IMR-90 (cell line): ENCODE results near the gene CCNE1. TPM values are rescaled to one million over a fixed set of nuclear protein-coding genes. Genes with fewer than 3 reads are reported as not detected.

Experiments
- ATAC-seq: fragments of 200-7000 bp; cut with Tn5 transposase; 2 replicates; pipeline ENCODE4 v1.9.1; 2020; ENCODE audit warnings: low read depth, mild to moderate bottlenecking, moderate library complexity
- BruUV-seq: library from RNA; stranded (reverse); fragments of 400-500 nt; replicated peaks from 2 replicates; lab custom pipeline; 2021; lab: Mats Ljungman, UMichigan
- CTCF ChIA-PET: fragments of 300-600 bp; formaldehyde crosslinking; extraction: SDS; loops from one replicate; lab custom pipeline; 2021; ENCODE audit warnings: antibody characterized with exemption; lab: Yijun Ruan, JAX
- POLR2A ChIA-PET: fragments of 300-600 bp; sonication (Branson Sonifier 250); formaldehyde crosslinking; loops from one replicate; lab custom pipeline; 2022; ENCODE audit warnings: antibody characterized with exemption; ENCODE audit not compliant: unreplicated experiment; lab: Charles Lee
- DNase-seq: peaks from one replicate; pipeline ENCODE4 v3.0.0; 2013
- H2AFZ ChIP-seq: replicated peaks from 2 replicates; pipeline ENCODE3; 2013; ENCODE audit warnings: low read length, mild to moderate bottlenecking; ENCODE audit not compliant: poor library complexity
- H2AK5ac ChIP-seq: 2 replicates; pipeline ENCODE4 v1.6.1; 2013; ENCODE audit warnings: low read depth, low read length, inconsistent platforms
- H2AK9ac ChIP-seq: replicated peaks from 2 replicates; pipeline ENCODE3; 2013; ENCODE audit warnings: mild to moderate bottlenecking, low read depth, low read length, moderate library complexity; ENCODE audit not compliant: poor library complexity
- H2BK120ac ChIP-seq: 2 replicates; pipeline ENCODE4 v1.6.1; 2013; ENCODE audit warnings: low read depth, low read length, inconsistent platforms
- H2BK15ac ChIP-seq: 3 replicates; pipeline ENCODE4 v1.6.1; 2013; ENCODE audit warnings: low read depth, low read length, inconsistent platforms
- H2BK20ac ChIP-seq: 2 replicates; pipeline ENCODE4 v1.6.1; 2013; ENCODE audit warnings: low read depth, mild to moderate bottlenecking, inconsistent platforms, low read length, moderate library complexity
- H2BK5ac ChIP-seq: 2 replicates; pipeline ENCODE4 v1.6.1; 2013; ENCODE audit warnings: mild to moderate bottlenecking, low read depth, low read length, inconsistent platforms; ENCODE audit not compliant: poor library complexity, severe bottlenecking
- H3K14ac ChIP-seq: replicated peaks from 2 replicates; pipeline ENCODE4 v1.6.1; 2013; ENCODE audit warnings: low read depth, low read length, inconsistent platforms
- H3K18ac ChIP-seq: 2 replicates; pipeline ENCODE4 v1.6.1; 2013; ENCODE audit warnings: low read depth, low read length, control low read depth
- H3K23ac ChIP-seq: 2 replicates; pipeline ENCODE4 v1.6.1; 2013; ENCODE audit warnings: low read depth, low read length, inconsistent platforms
- H3K27ac ChIP-seq: 2 replicates; pipeline ENCODE4 v1.5.1; 2013; ENCODE audit warnings: mild to moderate bottlenecking, control low read depth, low read length; ENCODE audit not compliant: insufficient read depth
- H3K27me3 ChIP-seq: 2 replicates; pipeline ENCODE4 v1.6.1; 2013; ENCODE audit warnings: low read length; ENCODE audit not compliant: control insufficient read depth, insufficient read depth
- H3K36me3 ChIP-seq: 2 replicates; pipeline ENCODE4 v1.6.1; 2013; ENCODE audit warnings: low read length, mixed read lengths; ENCODE audit not compliant: control insufficient read depth, insufficient read depth
- H3K4ac ChIP-seq: 2 replicates; pipeline ENCODE4 v1.6.1; 2013; ENCODE audit warnings: low read depth, low read length, inconsistent platforms
- H3K4me1 ChIP-seq: 2 replicates; pipeline ENCODE4 v1.6.1; 2013; ENCODE audit warnings: low read length, mixed read lengths; ENCODE audit not compliant: control insufficient read depth, insufficient read depth
- H3K4me2 ChIP-seq: 2 replicates; pipeline ENCODE4 v1.6.1; 2013; ENCODE audit warnings: low read depth, mild to moderate bottlenecking, control low read depth, low read length, moderate library complexity
- H3K4me3 ChIP-seq: 2 replicates; pipeline ENCODE4 v1.5.1; 2013; ENCODE audit warnings: low read depth, mild to moderate bottlenecking, control low read depth, low read length, moderate library complexity; ENCODE audit not compliant: insufficient read depth
- H3K56ac ChIP-seq: 2 replicates; pipeline ENCODE4 v1.6.1; 2013; ENCODE audit warnings: low read length, inconsistent platforms; ENCODE audit not compliant: insufficient read depth; ENCODE audit errors: extremely low read depth
- H3K79me1 ChIP-seq, 2 experiments: 2 replicates each; pipeline ENCODE4 v1.6.1; 2013; ENCODE audit warnings: low read length in 2 of 2, inconsistent platforms in 1 of 2, low read depth in 1 of 2
- H3K9ac ChIP-seq: 2 replicates; pipeline ENCODE4 v1.6.1; 2013; ENCODE audit warnings: low read depth, low read length, control low read depth
- H3K9me1 ChIP-seq: 2 replicates; pipeline ENCODE4 v1.6.1; 2013; ENCODE audit warnings: low read length, inconsistent platforms; ENCODE audit not compliant: insufficient read depth
- H3K9me3 ChIP-seq: 2 replicates; pipeline ENCODE4 v1.6.1; 2013; ENCODE audit warnings: low read length; ENCODE audit not compliant: control insufficient read depth, insufficient read depth
- H4K20me1 ChIP-seq: 2 replicates; pipeline ENCODE4 v1.6.1; 2013; ENCODE audit warnings: low read length, inconsistent platforms; ENCODE audit not compliant: insufficient read depth
- H4K5ac ChIP-seq: 2 replicates; pipeline ENCODE4 v1.6.1; 2013; ENCODE audit warnings: mild to moderate bottlenecking, low read depth, low read length, control low read depth
- H4K8ac ChIP-seq, 2 experiments: 2 replicates each; pipeline ENCODE4 v1.6.1; 2013; ENCODE audit warnings: low read depth in 2 of 2, low read length in 2 of 2, control low read depth in 1 of 2, inconsistent platforms in 1 of 2
- H4K91ac ChIP-seq: 2 replicates; pipeline ENCODE4 v1.6.1; 2013; ENCODE audit warnings: low read depth, low read length, inconsistent platforms; ENCODE audit not compliant: insufficient read depth
- CHD1 ChIP-seq: IDR thresholded peaks from 2 replicates; pipeline ENCODE4 v1.6.1; 2012; ENCODE audit warnings: low read depth, low read length, improper control_type of control experiment
- CTCF ChIP-seq: conservative IDR thresholded peaks from 2 replicates; pipeline ENCODE4 v1.5.1; 2012; ENCODE audit warnings: mild to moderate bottlenecking, low read depth, low read length, improper control_type of control experiment
- POLR2A ChIP-seq: IDR thresholded peaks from 2 replicates; pipeline ENCODE4 v1.6.1; 2012; ENCODE audit warnings: mild to moderate bottlenecking, low read depth, low read length
- RAD21 ChIP-seq: IDR thresholded peaks from 2 replicates; pipeline ENCODE4 v1.6.1; 2012; ENCODE audit warnings: low read length, improper control_type of control experiment
- RCOR1 ChIP-seq: IDR thresholded peaks from 2 replicates; pipeline ENCODE4 v1.6.1; 2012; ENCODE audit warnings: mild to moderate bottlenecking, low read length, improper control_type of control experiment; ENCODE audit not compliant: insufficient replicate concordance
- USF2 ChIP-seq: fragments of 150-350 bp; IDR thresholded peaks from 2 replicates; pipeline ENCODE4 v1.6.1; 2017; ENCODE audit warnings: mild to moderate bottlenecking, antibody characterized with exemption, low read length, low read depth
- WGBS, 2 experiments: methylation state at CpG; one replicate each; pipeline versions ENCODE4 v1.1.5 to v1.1.7; 2013; ENCODE audit warnings: missing lambda C conversion rate in 2 of 2; ENCODE audit not compliant: insufficient read length in 1 of 2; ENCODE audit errors: extremely low coverage in 2 of 2; 5-methylcytosine and 5-hydroxymethylcytosine counted together
- dilution Hi-C: fragments of 300-500 bp; cut with HindIII; formaldehyde crosslinking; loops from one replicate; pipeline ENCODE4 v1.14.3; 2018; ENCODE audit warnings: low sequenced_read_pairs; ENCODE audit not compliant: unreplicated experiment
- in situ Hi-C: fragments of 300-500 bp; cut with MboI; formaldehyde crosslinking; loops from 3 replicates; pipeline ENCODE4 v1.14.3; 2019; ENCODE audit warnings: low sequenced_read_pairs, inconsistent platforms, mixed read lengths
- intact Hi-C: fragments of 100-400 bp; cut with micrococcal nuclease; formaldehyde crosslinking; loops from 2 replicates; pipeline ENCODE4 v1.10.0; 2022
- polyA plus RNA-seq, 3 experiments: library from polyadenylated mRNA; depleted of rRNA; stranded (reverse); fragments of >200 nt; gene quantifications; 2 replicates each; pipeline ENCODE4 v1.2.3, GENCODE V29; 2012; ENCODE audit warnings: low replicate concordance in 1 of 3
- total RNA-seq: library from RNA; depleted of rRNA; stranded (reverse); fragments of >200 nt; gene quantifications from 2 replicates; pipeline ENCODE4 v1.2.3, GENCODE V29; 2012

Gene CCNE1
- total and polyA plus RNA-seq, 2 of the 4 experiments (the other 2 are of a cell fraction): 6.8 to 7.0 TPM

- WGBS, 2 experiments: 40% methylated on average over 1 of the region's 5 CpGs; no CpG with 5 or more reads in 1 of the 2 experiments
- TF ChIP-seq POLR2A (no peak), RAD21 (no peak), CHD1 (no peak), USF2 (no peak), CTCF (no peak), RCOR1 (no peak)
- dilution Hi-C loops (no loop called here), in situ Hi-C loops (no loop called here), intact Hi-C loops (no loop called here)
- DNase-seq (no peak), ATAC-seq (no peak)
- Histone ChIP-seq H4K8ac (no peak overlapping the region), H3K14ac (no peak overlapping the region), H3K4ac (no peak overlapping the region), H3K9ac (no peak overlapping the region), H3K18ac (no peak overlapping the region), H4K20me1 (no peaks in the 10 kb centered on the region), H3K4me3 (no peak overlapping the region), H3K4me2 (no peak overlapping the region), H4K91ac (no peak overlapping the region), H2BK120ac (no peak overlapping the region), H2AK9ac (no peak overlapping the region), H3K27me3 (peaks cover 3% of the 10 kb centered on the region; the same call in 1 of the 2 replicates), H3K27ac (no peak overlapping the region), H3K36me3 (no peaks in the 10 kb centered on the region), H3K4me1 (no peaks in the 10 kb centered on the region), H3K23ac (no peak overlapping the region), H2BK15ac (no peak overlapping the region), H3K9me3 (peaks cover 2% of the 10 kb centered on the region; the same call in 1 of the 2 replicates), H2AK5ac (no peak overlapping the region), H2BK20ac (no peak overlapping the region), H4K5ac (no peak overlapping the region), H2AFZ (no peak overlapping the region), H3K9me1 (no peaks in the 10 kb centered on the region), H2BK5ac (no peak overlapping the region), H3K79me1 (no peaks in the 10 kb centered on the region), H3K56ac (no peak overlapping the region)
- POLR2A ChIA-PET: no interaction called here
- CTCF ChIA-PET: no interaction called here
- no TSS peak for BruUV-seq
Measured at GRCh38 chr19:29866011-29866410, 54.2 kb downstream of the CCNE1 start.
